Activated T-cell treated with anti-CD3 and anti-CD28 coated beads for 4 hours (primary cell): ENCODE measurements around the gene DLG3.
"Not testable (repeated sequence)": the region's sequence is repeated elsewhere in the genome, so short reads cannot be mapped to it uniquely, and the experiment has no call there.

Experiments
- DNase-seq: peaks from one replicate; pipeline ENCODE4 v3.0.0-alpha.2; 2020

DLG3 gene

GRCh38 chrX:70444326-70444945 is at the start of gene DLG3:
Gene DLG3, plus strand, starts transcription at chrX:70444835. Its CDS starts 367 bp downstream, at chrX:70445202.
- no peak for DNase-seq

DNA sequence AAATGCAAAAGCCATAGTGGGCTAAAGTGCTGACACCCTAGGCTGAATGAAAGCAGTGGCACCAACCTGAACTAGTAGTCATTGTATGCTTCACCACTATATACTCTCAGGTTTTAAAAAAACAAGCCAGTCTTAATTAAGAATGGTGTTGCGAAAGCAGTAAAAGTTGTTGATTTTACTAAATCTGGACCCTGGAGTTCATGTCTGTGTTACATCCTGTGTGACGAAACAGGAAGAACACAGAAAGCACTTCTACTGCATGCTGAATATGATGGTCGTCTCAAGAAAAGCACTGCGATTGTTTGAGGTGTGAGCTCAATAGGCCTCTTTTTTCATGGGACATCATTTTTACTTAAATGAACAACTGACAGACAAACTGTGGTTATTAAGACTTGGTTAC is 45.7 kb upstream of the DLG3 start:
- no peak for DNase-seq

DNA sequence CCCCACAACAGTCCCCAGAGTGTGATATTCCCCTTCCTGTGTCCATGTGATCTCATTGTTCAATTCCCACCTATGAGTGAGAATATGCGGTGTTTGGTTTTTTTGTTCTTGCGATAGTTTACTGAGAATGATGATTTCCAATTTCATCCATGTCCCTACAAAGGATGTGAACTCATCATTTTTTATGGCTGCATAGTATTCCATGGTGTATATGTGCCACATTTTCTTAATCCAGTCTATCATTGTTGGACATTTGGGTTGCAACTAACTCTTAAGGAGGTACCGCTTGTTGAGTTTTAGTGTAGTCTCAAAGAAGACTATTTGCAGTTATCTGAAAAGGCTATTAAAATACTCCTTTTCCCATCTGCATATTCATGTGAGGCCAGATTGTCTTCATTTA is 44.5 kb upstream of the DLG3 start:
- not testable (repeated sequence) for DNase-seq

- no peak for DNase-seq
These were observed 41.9 kb upstream of the DLG3 start for GRCh38 chrX:70402721-70403120.

GRCh38 chrX:70405003-70405402 is 39.6 kb upstream of the DLG3 start:
- DNase-seq: no peak

DNA sequence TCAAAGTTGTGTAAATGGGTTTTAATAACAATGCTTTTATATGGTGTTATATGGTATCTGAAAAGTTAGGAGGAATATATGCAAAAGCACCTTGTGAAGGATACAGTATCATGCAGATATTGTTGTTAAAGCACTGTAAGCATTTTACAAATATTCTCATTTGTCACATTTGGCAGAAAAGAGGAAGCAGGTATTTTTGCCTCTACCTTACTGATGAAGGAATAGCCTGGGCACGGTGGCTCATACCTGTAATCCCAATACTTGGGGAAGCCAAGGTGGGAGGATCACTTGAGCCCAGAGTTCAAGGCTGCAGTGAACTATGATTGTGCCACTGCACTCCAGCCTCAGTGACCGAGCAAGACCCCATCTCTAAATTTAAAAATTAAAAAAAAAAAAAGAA is 33.7 kb upstream of the DLG3 start:
- DNase-seq: no peak

- no peak for DNase-seq
These were observed 33.2 kb upstream of the DLG3 start for GRCh38 chrX:70411475-70411874.

GRCh38 chrX:70421618-70422017 is 23.0 kb upstream of the DLG3 start:
- no peak for DNase-seq

GRCh38 chrX:70422851-70423341 is 21.7 kb upstream of the DLG3 start, which contains the start of gene GDPD2:
Gene GDPD2, plus strand, starts transcription at chrX:70423314. Its CDS starts 1,671 bp downstream, at chrX:70424985.
- DNase-seq: no peak

GRCh38 chrX:70423936-70424675 is 20.5 kb upstream of the DLG3 start:
- no peak for DNase-seq

DNA sequence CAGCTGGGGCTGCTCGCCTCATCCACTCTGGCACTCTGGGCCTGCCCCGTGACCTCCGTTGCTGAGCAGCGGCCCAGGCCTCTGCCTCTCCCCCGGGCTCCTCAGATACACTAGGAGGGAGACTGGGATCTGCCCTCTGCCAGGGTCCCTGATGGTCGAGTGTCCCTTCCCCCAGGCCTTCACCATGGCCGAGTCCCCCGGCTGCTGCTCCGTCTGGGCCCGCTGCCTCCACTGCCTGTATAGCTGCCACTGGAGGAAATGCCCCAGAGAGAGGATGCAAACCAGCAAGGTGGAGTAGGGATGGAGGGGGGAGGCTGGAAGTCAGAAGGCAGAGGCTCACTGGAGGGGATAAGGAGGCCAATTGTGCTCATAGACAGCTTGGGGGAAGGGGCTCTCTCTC is 19.8 kb upstream of the DLG3 start:
- no peak for DNase-seq

- no peak for DNase-seq
These were observed 18.1 kb upstream of the DLG3 start for GRCh38 chrX:70426286-70427278.

DNA sequence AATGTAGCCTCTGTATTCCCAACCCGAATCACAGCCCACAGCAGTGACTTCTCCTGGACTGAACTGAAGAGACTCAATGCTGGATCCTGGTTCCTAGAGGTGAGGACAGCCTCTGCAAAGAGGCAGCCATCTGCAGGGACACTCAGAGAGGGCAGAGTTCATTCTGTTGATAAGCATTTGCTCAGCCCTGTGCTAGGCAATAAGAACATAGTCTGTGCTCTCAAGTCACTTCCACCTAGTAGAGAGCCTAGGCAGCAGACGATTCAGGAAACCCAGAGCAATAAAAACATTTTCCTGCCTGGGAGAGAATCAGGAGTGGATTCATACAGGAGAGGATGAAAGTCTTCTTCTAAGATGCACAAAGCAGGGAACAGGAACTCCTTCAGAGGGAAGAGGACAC is 17.3 kb upstream of the DLG3 start:
- DNase-seq: no peak

- no peak for DNase-seq
These were observed 14.9 kb upstream of the DLG3 start for GRCh38 chrX:70429759-70430158.

DNA sequence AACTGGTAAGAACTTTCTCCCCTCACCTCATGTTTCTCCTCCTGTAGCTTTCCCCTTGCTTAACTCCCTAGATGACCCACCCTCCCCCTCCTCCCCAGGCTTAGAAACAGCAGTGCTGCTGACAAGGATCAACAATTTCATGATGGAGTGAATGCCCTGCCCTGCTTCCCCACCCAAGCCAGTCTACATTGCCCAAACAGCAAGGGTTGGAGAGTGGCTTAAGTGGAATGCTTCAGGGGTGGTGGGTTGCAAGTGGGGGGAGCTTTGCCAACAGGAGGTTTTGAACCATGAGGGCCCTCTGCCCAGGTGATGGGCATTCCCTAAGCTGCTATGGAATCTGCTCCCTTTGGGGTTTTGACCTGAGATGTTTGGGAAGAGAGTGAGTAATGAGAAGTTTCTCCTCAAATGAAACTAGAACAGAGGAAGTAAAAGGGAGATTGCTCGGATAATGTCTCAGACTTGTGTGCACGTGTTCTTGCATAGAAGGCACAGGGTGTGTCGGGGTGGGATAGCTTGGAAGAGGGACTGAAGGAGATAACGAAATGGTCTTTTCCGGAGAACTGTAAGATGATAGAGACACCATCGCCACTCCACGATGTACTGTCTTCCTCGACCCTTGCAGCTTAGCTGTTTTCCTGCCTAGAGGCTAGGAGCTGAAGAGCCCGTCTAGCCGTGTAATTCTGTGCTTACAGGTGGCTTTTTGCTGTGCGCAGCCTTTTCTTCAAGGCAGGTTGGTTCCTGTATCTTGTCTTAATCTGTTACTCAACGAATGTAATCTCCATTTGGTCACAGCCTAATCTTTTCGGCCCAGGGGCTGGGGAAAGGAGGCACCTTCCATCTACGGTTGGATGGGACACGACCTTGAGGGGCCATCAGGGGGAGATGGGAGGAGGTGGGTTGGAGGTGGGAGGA is 11.4 kb upstream of the DLG3 start:
- no peak for DNase-seq

DNA sequence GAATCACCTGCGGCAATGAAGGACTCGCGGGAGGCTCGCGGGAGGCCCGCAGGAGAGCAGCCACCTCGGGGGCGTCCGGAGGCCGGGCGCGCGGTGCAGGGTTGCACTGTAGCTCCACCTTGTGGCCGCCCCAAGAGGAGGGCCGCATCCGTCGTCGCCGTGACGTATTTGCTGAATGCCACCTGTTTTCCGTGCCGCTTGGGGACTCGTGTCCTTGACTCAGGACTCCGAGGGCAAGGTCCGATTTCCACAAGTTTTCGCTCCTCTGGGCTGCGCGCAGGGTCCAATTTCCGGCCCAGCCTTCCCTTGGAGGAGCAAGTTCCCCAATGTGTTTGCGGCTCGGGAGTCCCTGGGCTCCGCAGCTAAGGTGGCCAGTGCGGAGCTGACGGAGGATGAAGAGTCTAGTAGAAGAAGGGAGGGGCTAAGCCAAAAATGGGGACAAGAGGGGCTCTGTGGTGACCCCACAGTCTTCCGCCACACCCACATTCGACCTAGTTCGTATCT is 10.7 kb upstream of the DLG3 start:
- DNase-seq: peak; percentile 60

DNA sequence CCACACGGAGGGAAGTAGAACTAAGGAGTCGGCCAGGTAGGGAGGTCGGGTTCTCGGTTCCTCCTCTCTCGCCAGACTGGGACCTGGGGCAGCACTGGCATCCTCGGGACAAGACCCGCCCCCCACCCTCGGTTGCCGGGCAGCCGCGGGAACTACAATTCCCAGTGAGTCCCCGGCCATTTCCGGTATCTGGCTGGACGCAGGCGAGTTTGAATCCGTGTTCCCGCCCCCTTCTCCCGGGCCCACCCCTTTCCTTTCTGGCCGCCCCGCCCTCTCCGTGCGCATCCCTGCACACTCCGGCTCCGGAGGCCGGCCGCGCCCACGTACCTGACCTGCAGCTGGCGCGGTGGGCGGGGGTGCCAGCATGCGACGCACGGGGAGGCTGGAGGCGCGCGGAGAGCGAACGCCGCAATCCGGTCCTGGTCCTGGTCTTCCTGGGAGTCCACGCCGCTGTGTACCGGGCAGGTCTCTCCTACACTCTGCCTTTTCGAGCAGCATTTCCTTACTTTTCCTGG is 10.2 kb upstream of the DLG3 start:
- no peak for DNase-seq

GRCh38 chrX:70434914-70435586 is 9.6 kb upstream of the DLG3 start:
- no peak for DNase-seq

- DNase-seq: no peak
These were observed 8.3 kb upstream of the DLG3 start for GRCh38 chrX:70436343-70436742.

DNA sequence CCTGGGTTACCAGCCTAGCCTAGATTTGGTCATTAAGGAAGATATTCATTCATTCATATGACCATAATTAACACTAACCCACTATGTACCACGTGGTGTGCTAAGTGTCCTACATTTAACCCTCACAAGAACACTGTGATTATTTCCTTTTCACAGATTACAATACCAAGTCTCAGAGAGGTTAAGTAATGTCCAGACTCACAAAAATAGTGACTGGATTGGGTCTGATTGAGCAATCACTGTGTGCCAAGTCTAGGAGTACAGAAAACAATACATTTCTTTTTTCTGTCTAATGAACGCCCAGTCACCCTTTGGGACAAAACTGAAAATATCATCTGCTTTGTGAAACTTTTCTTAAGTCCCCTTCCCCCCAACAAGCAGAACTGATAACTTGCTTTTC is 7.6 kb upstream of the DLG3 start:
- no peak for DNase-seq
